ENCODE results near the gene C5. TPM values are rescaled to one million over a fixed set of nuclear protein-coding genes. Genes with fewer than 3 reads are reported as not detected.

Gene C5
- total and polyA plus RNA-seq, 2 donors from 2014 or later: 3.5 to 4.6 TPM

DNA sequence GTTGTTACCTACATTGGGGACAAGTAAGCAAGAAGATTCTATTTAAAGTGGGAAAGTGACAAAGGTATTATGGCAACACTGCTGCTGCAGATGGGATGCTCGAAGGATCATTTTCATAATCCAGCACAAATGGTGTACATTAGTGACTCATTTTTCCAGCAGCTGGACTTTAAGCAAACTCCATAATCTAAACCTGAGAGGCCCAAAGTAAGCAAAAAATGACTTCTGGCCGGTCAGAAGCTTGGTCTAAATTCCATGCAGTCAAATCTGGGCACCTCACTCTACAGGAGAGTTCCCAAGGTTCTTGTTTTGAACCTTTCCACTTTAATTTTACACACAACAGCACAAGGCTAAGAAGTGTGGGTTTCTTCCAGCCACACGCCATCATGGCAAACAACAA, 79.8 kb downstream of the C5 start:
- FAIRE-seq (no peak), DNase-seq (no peak)
- H3K27ac ChIP-seq (ENCODE audit: low read depth in 2 of 2, low read length in 2 of 2): no peak overlapping the region
- no peaks in the 10 kb centered on the region for H3K27me3 ChIP-seq (ENCODE audit: control insufficient read depth, insufficient read depth, low read length)
- no peaks in the 10 kb centered on the region for H3K4me1 ChIP-seq (ENCODE audit: control insufficient read depth in 2 of 3, insufficient read depth in 2 of 3, low read depth in 1 of 3, low read length in 3 of 3)
- TF ChIP-seq, protein P1, sequence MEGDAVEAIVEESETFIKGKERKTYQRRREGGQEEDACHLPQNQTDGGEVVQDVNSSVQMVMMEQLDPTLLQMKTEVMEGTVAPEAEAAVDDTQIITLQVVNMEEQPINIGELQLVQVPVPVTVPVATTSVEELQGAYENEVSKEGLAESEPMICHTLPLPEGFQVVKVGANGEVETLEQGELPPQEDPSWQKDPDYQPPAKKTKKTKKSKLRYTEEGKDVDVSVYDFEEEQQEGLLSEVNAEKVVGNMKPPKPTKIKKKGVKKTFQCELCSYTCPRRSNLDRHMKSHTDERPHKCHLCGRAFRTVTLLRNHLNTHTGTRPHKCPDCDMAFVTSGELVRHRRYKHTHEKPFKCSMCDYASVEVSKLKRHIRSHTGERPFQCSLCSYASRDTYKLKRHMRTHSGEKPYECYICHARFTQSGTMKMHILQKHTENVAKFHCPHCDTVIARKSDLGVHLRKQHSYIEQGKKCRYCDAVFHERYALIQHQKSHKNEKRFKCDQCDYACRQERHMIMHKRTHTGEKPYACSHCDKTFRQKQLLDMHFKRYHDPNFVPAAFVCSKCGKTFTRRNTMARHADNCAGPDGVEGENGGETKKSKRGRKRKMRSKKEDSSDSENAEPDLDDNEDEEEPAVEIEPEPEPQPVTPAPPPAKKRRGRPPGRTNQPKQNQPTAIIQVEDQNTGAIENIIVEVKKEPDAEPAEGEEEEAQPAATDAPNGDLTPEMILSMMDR (IDR thresholded peaks at IDR 0.05; ENCODE audit: borderline replicate concordance, extremely low read depth, insufficient read depth): no peak
- no peak overlapping the region for H3K9ac ChIP-seq (ENCODE audit: low read length in 3 of 3)
- H3K9me3 ChIP-seq (ENCODE audit: control insufficient read depth in 2 of 3, insufficient read depth in 1 of 3, low read length in 3 of 3): no peaks in the 10 kb centered on the region
- intact Hi-C loops (cut with DNase I): no loop called here
- no peak overlapping the region for H3K4me3 ChIP-seq (ENCODE audit: low read length in 3 of 3)
- H3K36me3 ChIP-seq (ENCODE audit: control insufficient read depth in 2 of 3, insufficient read depth in 3 of 3, low read length in 3 of 3): no peaks in the 10 kb centered on the region

DNA sequence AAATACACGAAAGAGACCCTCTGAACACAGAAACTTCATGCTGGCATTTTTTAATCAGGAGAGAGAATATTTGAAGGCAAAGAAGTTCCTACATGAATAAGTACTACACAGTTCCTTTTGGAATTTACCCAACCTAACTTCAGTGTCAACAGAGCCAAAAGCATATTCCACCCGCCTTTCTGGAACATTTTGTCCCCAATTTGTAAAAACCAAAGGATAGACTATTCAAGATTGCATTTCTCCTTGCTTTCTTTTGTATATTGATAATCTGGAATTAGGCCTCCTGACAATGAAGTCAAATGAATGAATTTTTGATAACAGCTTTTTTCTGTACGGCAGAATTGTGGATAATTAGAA, 84.1 kb downstream of the C5 start:
- Histone ChIP-seq H3K9ac (ENCODE audit: low read length in 3 of 3) (no peak overlapping the region), H3K36me3 (ENCODE audit: control insufficient read depth in 2 of 3, insufficient read depth in 3 of 3, low read length in 3 of 3) (peaks cover 0 to 2% (median 0%) of the 10 kb centered on the region in 3 donors), H3K27ac (ENCODE audit: low read depth in 2 of 2, low read length in 2 of 2) (no peak overlapping the region), H3K4me3 (ENCODE audit: low read length in 3 of 3) (no peak overlapping the region), H3K4me1 (ENCODE audit: control insufficient read depth in 2 of 3, insufficient read depth in 2 of 3, low read depth in 1 of 3, low read length in 3 of 3) (no peaks in the 10 kb centered on the region), H3K9me3 (ENCODE audit: control insufficient read depth in 2 of 3, insufficient read depth in 1 of 3, low read length in 3 of 3) (no peaks in the 10 kb centered on the region), H3K27me3 (ENCODE audit: control insufficient read depth, insufficient read depth, low read length) (no peaks in the 10 kb centered on the region)
- TF ChIP-seq, protein P1 (IDR thresholded peaks at IDR 0.05; ENCODE audit: borderline replicate concordance, extremely low read depth, insufficient read depth): no peak
- FAIRE-seq: no peak
- intact Hi-C loops (cut with DNase I): no loop called here
- DNase-seq: no peak

DNA sequence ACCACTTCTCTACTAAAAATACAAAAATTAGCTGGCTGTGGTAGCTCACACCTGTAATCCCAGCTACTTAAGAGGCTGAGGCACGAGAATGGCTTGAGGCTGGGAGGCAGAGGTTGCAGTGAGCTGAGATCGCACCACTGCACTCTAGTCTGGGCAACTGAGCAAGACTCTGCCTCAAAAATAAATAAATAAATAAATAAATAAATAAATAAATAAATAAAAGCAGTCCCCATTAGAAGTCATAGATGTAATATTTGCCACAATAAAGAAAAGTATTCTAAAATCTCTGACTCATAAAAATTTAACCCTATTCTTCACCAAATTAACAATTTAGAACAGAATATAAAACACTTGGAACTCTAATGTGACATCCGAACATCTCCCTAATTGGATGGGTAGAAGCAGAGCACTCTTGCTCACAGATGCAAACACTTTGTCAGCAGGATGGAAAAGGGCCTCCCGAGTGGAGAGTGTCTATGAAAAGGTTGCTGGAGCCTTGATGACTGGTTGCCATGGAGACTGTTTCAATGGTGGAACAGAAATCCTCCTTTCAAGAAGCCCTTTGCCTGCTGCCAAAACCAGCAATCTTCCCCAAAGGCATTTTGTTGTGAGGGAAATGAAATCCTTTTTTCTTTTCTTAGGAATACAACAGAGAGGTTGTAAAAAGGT, 84.6 kb downstream of the C5 start:
- Histone ChIP-seq H3K4me1 (ENCODE audit: control insufficient read depth in 2 of 3, insufficient read depth in 2 of 3, low read depth in 1 of 3, low read length in 3 of 3) (no peaks in the 10 kb centered on the region), H3K4me3 (ENCODE audit: low read length in 3 of 3) (no peak overlapping the region), H3K9ac (ENCODE audit: low read length in 3 of 3) (no peak overlapping the region), H3K36me3 (ENCODE audit: control insufficient read depth in 2 of 3, insufficient read depth in 3 of 3, low read length in 3 of 3) (peaks cover 0 to 2% (median 0%) of the 10 kb centered on the region in 3 donors), H3K27me3 (ENCODE audit: control insufficient read depth, insufficient read depth, low read length) (no peaks in the 10 kb centered on the region), H3K27ac (ENCODE audit: low read depth in 2 of 2, low read length in 2 of 2) (no peak overlapping the region), H3K9me3 (ENCODE audit: control insufficient read depth in 2 of 3, insufficient read depth in 1 of 3, low read length in 3 of 3) (no peaks in the 10 kb centered on the region)
- DNase-seq (peak in 2 of 5 donors; percentile 31 to 39), FAIRE-seq (no peak)
- TF ChIP-seq, protein P1 (IDR thresholded peaks at IDR 0.05; ENCODE audit: borderline replicate concordance, extremely low read depth, insufficient read depth): no peak
- intact Hi-C loops (cut with DNase I): no loop called here

DNA sequence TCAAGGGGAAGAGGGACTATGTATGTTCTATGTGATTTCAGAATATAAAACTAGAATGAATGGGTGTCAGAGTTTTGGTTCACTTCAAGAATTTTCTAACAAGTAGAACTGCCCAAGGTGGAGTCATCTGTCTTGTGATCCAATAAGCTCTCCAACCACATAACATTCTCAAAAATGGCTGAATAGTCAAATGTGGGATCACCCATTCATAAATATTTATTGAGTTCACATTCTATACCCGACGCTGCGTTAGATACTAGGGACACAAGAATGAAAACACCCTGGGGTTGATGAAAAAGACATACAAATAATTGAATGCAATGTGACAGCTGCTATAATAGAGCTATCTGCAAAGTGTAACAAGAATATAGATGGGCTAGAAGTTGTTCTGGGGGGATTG, 88.1 kb downstream of the C5 start:
- H3K27ac ChIP-seq (ENCODE audit: low read depth in 2 of 2, low read length in 2 of 2): no peak overlapping the region
- intact Hi-C loops (cut with DNase I): no loop called here
- H3K9ac ChIP-seq (ENCODE audit: low read length in 3 of 3): no peak overlapping the region
- no peak overlapping the region for H3K4me3 ChIP-seq (ENCODE audit: low read length in 3 of 3)
- TF ChIP-seq, protein P1 (IDR thresholded peaks at IDR 0.05; ENCODE audit: borderline replicate concordance, extremely low read depth, insufficient read depth): no peak
- FAIRE-seq (no peak), DNase-seq (no peak)
- no peaks in the 10 kb centered on the region for H3K4me1 ChIP-seq (ENCODE audit: control insufficient read depth in 2 of 3, insufficient read depth in 2 of 3, low read depth in 1 of 3, low read length in 3 of 3)
- H3K9me3 ChIP-seq (ENCODE audit: control insufficient read depth in 2 of 3, insufficient read depth in 1 of 3, low read length in 3 of 3): no peaks in the 10 kb centered on the region
- H3K27me3 ChIP-seq (ENCODE audit: control insufficient read depth, insufficient read depth, low read length): no peaks in the 10 kb centered on the region
- H3K36me3 ChIP-seq (ENCODE audit: control insufficient read depth in 2 of 3, insufficient read depth in 3 of 3, low read length in 3 of 3): peaks cover 0 to 2% (median 0%) of the 10 kb centered on the region in 3 donors

All from kidney (tissue), 14 donors.